Suppressor macrophage treated with lipopolysaccharide for 4 hours (primary cell): Measurements from ENCODE around the gene RHOH.

Experiments used
- DNase-seq: peaks from one replicate; pipeline ENCODE4 v3.0.0-alpha.2; 2020

Gene RHOH

GRCh38 chr4:40240040-40240653 lies 43.3 kb downstream of the RHOH start:
- no peak for DNase-seq

- DNase-seq, result no peak
Measured at GRCh38 chr4:40241026-40241425, 44.2 kb downstream of the RHOH start.

GRCh38 chr4:40241941-40242340 lies 45.1 kb downstream of the RHOH start:
- DNase-seq, result peak; percentile 74

- DNase-seq, result no peak
Measured at GRCh38 chr4:40243386-40243948, 46.6 kb downstream of the RHOH start.

- peak; percentile 16 for DNase-seq
Measured at GRCh38 chr4:40244606-40245005, 47.8 kb downstream of the RHOH start.

- no peak for DNase-seq
Measured at GRCh38 chr4:40245550-40245949, 48.7 kb downstream of the RHOH start.

- DNase-seq, result no peak
Measured at GRCh38 chr4:40246011-40246900, 49.4 kb downstream of the RHOH start.

- DNase-seq, result no peak
Measured at GRCh38 chr4:40246938-40247337, 50.1 kb downstream of the RHOH start.

- no peak for DNase-seq
Measured at GRCh38 chr4:40247350-40247749, 50.5 kb downstream of the RHOH start.

GRCh38 chr4:40251366-40251765 lies 54.5 kb downstream of the RHOH start:
- DNase-seq, result no peak

- DNase-seq, result no peak
Measured at GRCh38 chr4:40253906-40254305, 57.1 kb downstream of the RHOH start.

- peak; percentile 21 for DNase-seq
Measured at GRCh38 chr4:40254608-40255392, 58.0 kb downstream of the RHOH start.

GRCh38 chr4:40255393-40256281 lies 58.8 kb downstream of the RHOH start:
- peak; percentile 45 for DNase-seq

GRCh38 chr4:40256329-40256728 lies 59.5 kb downstream of the RHOH start:
- no peak for DNase-seq

GRCh38 chr4:40256817-40257216 lies 60.0 kb downstream of the RHOH start:
- DNase-seq, result no peak

- DNase-seq, result no peak
Measured at GRCh38 chr4:40258627-40259026, 61.8 kb downstream of the RHOH start.

GRCh38 chr4:40261231-40262076 lies 64.6 kb downstream of the RHOH start:
- DNase-seq, result no peak

GRCh38 chr4:40262077-40262528 lies 65.3 kb downstream of the RHOH start:
- DNase-seq, result peak; percentile 50

- no peak for DNase-seq
Measured at GRCh38 chr4:40262861-40263260, 66.0 kb downstream of the RHOH start.

- DNase-seq, result peak; percentile 53
Measured at GRCh38 chr4:40264497-40264896, 67.7 kb downstream of the RHOH start.
